Effector CD4-positive, alpha-beta T cell (primary cell): ENCODE measurements around the gene MAPKAP1.

Experiments used
- DNase-seq: peaks from one replicate; pipeline ENCODE4 v3.0.0-alpha.2; 2020

The MAPKAP1 gene

DNA sequence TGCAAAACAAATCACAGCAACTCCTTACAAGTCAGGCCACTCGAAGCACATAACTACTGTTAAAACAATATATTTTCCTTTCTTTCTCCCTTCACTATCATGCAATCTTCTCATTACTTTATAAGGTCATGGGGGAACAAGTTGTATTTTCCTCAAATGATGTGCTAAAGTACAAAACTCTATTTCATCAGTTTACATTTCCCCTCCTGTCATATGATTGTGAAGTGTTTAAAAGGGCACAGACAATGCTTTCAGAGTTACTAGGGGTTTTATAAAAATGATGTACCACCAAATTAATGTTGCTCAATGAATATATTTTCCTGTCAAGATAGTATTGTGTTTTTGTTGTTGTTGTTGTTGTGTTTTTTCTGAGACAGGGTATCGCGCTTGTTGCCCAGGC lies 34.1 kb downstream of the MAPKAP1 start:
- no peak for DNase-seq

GRCh38 chr9:125663127-125663526 lies 43.9 kb downstream of the MAPKAP1 start:
- no peak for DNase-seq

DNA sequence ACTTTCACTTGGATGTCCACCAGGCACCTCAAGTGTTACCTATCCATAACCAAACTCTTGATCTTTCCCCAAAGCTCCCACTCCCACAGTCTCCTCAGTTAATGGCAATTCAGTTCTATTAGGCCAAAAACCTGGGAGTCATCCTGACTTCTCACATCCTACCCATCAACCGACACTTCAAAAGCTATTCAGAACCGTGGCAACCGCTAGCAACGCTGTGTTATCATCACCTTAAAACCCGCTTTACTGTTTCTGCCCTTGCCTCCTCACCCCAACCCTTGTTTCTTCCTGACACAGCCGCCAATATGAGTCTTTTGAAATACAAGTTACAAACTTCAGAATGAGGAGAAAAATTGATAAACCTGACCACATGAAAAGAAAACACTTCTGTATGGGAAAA lies 46.5 kb downstream of the MAPKAP1 start:
- DNase-seq: no peak

DNA sequence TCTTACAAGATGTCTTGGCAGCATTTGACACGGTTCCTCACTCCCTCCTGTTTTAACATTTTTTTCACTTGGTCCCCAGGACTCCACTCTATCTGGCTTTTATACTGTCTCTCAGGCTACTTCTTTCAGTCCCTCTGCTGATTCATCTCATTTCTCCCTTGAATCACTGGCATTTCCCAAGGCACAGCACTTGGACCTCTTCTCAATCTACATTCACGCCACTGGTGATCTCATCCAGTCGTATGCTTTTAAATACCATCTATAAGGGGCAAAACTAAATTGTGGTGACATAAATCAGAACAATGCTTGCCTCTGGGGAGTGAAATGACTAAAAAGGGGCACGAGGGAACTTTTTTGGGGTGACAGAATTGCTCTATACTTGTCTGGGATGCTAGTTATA lies 47.1 kb downstream of the MAPKAP1 start:
- no peak for DNase-seq

- no peak for DNase-seq
These were observed 47.7 kb downstream of the MAPKAP1 start for GRCh38 chr9:125659201-125659840.

- DNase-seq: no peak
These were observed 50.4 kb downstream of the MAPKAP1 start for GRCh38 chr9:125656560-125656959.

GRCh38 chr9:125655691-125656410 lies 51.2 kb downstream of the MAPKAP1 start:
- no peak for DNase-seq

DNA sequence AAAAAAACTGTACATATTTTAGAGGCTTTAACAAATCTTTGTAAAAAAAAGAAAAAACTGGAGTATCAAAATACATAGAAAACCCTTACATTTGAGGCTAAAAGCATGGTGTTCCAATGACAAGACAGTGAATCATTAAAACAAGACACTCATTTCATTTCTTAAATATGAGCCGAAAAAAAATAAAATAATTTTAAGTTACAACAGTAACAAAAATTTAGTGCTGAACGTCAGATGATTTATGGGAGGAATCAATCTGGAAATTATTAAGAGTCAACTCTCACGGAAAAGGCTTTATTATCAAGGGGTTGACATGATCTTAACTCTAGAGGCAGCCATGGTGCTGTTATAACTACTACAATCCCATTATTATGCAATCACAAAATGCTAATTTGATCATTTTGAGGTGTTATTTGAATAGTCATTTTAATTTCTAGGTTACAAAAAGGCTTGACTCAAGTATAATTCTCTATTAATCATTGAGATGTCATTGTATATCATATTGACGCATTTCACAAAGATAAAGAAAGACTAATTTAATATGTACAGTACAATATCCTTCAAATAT lies 51.9 kb downstream of the MAPKAP1 start:
- no peak for DNase-seq

- no peak for DNase-seq
These were observed 52.9 kb downstream of the MAPKAP1 start for GRCh38 chr9:125654121-125654520.

- no peak for DNase-seq
These were observed 53.7 kb downstream of the MAPKAP1 start for GRCh38 chr9:125653325-125653724.

DNA sequence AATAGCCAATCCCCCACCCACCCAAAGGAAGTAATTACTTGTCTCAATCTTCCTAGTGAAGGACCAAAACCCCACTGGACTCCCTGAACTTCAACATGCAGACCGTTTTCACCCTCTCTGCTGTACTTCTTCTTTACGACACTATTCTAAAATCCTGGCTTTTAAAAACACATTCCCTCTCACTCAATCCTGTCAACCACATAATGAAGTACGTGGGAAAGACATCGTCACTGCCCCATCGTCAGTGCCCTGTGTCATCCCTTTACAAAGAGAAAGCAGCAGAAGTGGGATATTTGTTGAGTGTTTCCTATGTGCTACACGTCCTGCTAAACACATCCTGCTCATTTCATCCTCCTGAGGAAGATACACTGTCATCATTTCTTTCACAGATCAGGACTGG lies 54.2 kb downstream of the MAPKAP1 start:
- no peak for DNase-seq

DNA sequence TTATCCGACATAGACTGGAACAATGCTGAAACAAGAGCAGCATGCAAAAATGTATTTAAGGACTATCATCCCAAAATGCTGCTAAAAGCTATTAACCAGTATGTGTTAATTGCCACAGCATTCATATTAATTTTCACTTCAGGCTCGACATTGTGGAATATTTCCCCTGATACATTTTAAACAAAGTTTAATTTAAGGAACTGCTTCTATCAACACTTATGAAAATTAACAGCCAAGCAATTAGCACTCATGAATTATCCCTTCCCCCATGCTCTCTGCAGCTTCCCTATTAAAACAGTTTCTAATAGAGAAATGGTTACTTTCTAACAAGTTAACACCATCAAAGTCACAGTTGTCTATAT lies 54.8 kb downstream of the MAPKAP1 start:
- no peak for DNase-seq

DNA sequence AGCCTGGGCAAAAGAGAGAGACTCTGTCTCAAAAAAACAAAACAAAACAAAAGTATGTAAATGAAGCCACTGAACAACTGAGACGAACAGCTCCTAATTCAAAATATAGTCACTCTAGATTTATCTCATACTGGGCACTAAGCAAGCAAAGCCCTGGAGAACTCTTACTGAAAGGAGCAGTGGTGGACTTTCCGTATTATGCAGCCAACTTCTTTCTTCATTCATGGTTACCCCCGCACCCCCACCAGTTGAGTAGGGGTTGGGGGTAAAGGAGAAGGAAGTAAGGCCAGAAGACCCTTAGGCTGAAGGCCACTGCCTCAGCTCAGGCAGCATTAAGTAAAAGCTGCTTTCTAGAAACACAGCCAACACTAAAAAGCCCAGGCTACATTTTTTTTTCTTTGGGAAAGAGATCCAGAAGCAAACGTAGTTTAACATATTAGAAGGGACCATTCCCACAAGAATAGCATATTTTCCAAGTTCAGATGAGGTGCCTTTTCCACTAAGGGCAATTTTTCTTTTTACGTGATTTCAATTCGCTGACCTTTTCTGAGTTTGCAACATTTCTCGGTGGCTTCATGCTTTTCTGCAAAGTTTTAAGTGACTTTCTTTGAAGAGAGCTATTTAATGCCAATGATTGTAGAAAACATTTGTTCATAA lies 55.3 kb downstream of the MAPKAP1 start:
- DNase-seq: no peak

GRCh38 chr9:125650271-125650737 lies 56.7 kb downstream of the MAPKAP1 start:
- DNase-seq: no peak

DNA sequence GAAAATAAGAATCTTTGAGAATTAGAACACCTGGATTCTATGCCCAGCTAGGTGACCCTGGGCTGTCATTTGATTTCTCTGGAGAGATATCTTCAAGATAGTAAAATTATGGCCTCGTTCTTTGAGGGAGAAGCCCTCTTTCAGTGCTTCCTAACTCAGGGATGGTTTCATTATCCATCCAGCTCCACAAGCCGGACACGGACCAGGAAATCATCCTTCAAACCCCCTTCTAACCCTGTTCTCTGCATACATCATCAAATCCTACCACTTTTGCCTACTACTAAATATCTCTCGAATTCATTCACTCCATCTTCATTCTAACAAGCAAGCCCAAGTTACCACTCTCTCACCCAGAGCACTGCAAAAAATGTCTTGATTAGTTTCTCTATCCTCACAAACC lies 57.2 kb downstream of the MAPKAP1 start:
- DNase-seq: no peak

DNA sequence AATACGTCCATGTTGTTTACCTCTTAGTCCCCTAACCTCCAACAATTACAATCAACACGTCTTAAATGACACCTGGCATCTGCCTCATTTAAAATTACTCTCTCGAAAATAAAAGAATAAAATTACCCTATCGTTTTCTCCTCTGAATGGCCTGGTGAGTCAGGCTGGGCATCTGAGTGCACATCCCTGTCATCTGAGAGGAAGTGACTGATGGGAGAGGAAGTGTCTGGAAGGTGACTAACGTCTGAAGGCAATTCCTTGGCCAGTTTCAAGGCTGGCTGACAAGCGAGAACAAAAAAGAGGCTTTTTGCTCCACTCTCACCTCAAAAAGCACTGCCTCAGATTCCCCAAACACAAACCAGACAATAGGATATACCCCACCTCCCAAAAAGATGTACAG lies 57.7 kb downstream of the MAPKAP1 start:
- no peak for DNase-seq

DNA sequence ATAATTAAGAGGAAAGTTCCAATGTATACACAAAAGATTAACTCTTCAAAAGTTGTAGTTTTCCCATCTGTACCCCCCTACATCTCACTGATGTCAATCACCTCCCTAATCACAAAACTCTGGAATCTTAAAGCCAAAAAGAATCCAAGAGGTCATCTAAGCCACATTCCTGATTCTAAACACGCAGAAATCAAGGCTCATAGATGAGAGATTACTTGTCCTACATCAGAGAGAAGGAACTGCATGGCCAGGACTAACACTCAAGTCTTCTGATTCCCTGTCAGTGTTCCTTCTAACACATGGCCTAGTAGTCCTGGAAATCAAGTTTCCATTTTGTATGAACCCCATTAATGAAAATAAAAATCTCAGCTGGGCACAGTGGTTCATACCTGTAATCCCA lies 58.7 kb downstream of the MAPKAP1 start:
- DNase-seq: no peak

- DNase-seq: no peak
These were observed 60.3 kb downstream of the MAPKAP1 start for GRCh38 chr9:125646621-125647100.

- no peak for DNase-seq
These were observed 60.8 kb downstream of the MAPKAP1 start for GRCh38 chr9:125646217-125646616.

GRCh38 chr9:125644819-125645507 lies 62.0 kb downstream of the MAPKAP1 start:
- no peak for DNase-seq

DNA sequence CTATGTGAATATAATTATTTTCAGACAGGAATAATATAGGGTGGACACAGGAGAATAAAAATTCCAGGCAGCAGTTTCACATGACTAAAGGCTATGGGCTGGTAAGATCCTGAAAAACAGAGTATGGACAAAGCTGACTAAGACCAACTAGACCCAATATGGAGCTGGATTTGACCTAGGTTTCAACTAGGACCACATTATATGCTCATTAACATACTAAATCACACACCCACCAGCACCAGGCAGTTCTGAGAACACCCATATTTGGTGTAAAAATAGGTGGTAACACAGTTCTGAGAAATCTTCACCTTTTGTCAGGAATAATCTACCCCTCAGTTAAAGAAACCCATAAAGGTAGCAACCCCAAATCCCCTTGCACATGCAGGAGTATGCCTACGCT lies 64.7 kb downstream of the MAPKAP1 start:
- no peak for DNase-seq

- DNase-seq: no peak
These were observed 68.0 kb downstream of the MAPKAP1 start for GRCh38 chr9:125639057-125639456.
